Type B pancreatic cell (in vitro differentiated cells): ENCODE measurements around the gene MACROD1. TPM values are rescaled to one million over a fixed set of nuclear protein-coding genes. Genes with fewer than 3 reads are reported as not detected.
"Not testable (repeated sequence)": the region's sequence is repeated elsewhere in the genome, so short reads cannot be mapped to it uniquely, and the experiment has no call there.

Experiments used
- DNase-seq: peaks from one replicate; pipeline ENCODE4 v3.0.0; 2021; ENCODE audit warnings: mixed read lengths; ENCODE audit not compliant: unreplicated experiment; ENCODE audit errors: extremely low spot score
- H3K27ac Mint-ChIP-seq: 2 replicates; pipeline ENCODE4 v1.8.0; 2021; ENCODE audit warnings: mild to moderate bottlenecking, mixed read lengths
- H3K27me3 Mint-ChIP-seq: 2 replicates; pipeline ENCODE4 v1.8.0; 2021; ENCODE audit warnings: mixed read lengths
- H3K36me3 Mint-ChIP-seq: 2 replicates; pipeline ENCODE4 v1.8.0; 2021; ENCODE audit warnings: mixed read lengths
- H3K4me1 Mint-ChIP-seq: one replicate; pipeline ENCODE4 v1.8.0; 2021; ENCODE audit warnings: mixed read lengths; ENCODE audit not compliant: unreplicated experiment
- H3K4me3 Mint-ChIP-seq: 2 replicates; pipeline ENCODE4 v1.8.0; 2021; ENCODE audit warnings: mild to moderate bottlenecking, mixed read lengths
- H3K9me3 Mint-ChIP-seq: 2 replicates; pipeline ENCODE4 v1.8.0; 2021; ENCODE audit warnings: mixed read lengths
- total RNA-seq: library from RNA; stranded (reverse); gene quantifications from 2 replicates; pipeline ENCODE4 v1.2.1, GENCODE V29; 2021; ENCODE audit warnings: low replicate concordance
- TF ChIP-seq, protein P1 (sequence below): fragments of 200-600 bp; sonication (generic); conservative IDR thresholded peaks from 2 replicates; pipeline ENCODE4 v1.5.0; 2021; ENCODE audit warnings: antibody characterized with exemption, mild to moderate bottlenecking

Gene MACROD1
- total RNA-seq, 1 donor from 2014 or later = 21.1 TPM

- H3K36me3 Mint-ChIP-seq = peaks cover 14% of the 10 kb centered on the region
- H3K4me1 Mint-ChIP-seq = peaks cover 24% of the 10 kb centered on the region
- DNase-seq = no peak
- TF ChIP-seq, protein P1, sequence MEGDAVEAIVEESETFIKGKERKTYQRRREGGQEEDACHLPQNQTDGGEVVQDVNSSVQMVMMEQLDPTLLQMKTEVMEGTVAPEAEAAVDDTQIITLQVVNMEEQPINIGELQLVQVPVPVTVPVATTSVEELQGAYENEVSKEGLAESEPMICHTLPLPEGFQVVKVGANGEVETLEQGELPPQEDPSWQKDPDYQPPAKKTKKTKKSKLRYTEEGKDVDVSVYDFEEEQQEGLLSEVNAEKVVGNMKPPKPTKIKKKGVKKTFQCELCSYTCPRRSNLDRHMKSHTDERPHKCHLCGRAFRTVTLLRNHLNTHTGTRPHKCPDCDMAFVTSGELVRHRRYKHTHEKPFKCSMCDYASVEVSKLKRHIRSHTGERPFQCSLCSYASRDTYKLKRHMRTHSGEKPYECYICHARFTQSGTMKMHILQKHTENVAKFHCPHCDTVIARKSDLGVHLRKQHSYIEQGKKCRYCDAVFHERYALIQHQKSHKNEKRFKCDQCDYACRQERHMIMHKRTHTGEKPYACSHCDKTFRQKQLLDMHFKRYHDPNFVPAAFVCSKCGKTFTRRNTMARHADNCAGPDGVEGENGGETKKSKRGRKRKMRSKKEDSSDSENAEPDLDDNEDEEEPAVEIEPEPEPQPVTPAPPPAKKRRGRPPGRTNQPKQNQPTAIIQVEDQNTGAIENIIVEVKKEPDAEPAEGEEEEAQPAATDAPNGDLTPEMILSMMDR = no peak
- no peaks in the 10 kb centered on the region for H3K27me3 Mint-ChIP-seq
- no peaks in the 10 kb centered on the region for H3K9me3 Mint-ChIP-seq
- H3K27ac Mint-ChIP-seq = peak overlapping the region; percentile 97
- H3K4me3 Mint-ChIP-seq = peak overlapping the region; percentile 100
These were observed 180.1 kb downstream of the MACROD1 start for GRCh38 chr11:63985812-63986155.

- Mint-ChIP-seq H3K4me3 (no peak overlapping the region), H3K36me3 (peaks cover 4% of the 10 kb centered on the region), H3K27ac (no peak overlapping the region), H3K4me1 (peaks cover 24% of the 10 kb centered on the region), H3K9me3 (no peaks in the 10 kb centered on the region), H3K27me3 (no peaks in the 10 kb centered on the region)
- TF ChIP-seq, protein P1 = no peak
- no peak for DNase-seq
These were observed 186.5 kb downstream of the MACROD1 start for GRCh38 chr11:63979426-63979825.

GRCh38 chr11:63978551-63979239, 187.2 kb downstream of the MACROD1 start:
- TF ChIP-seq, protein P1 = no peak
- peaks cover 24% of the 10 kb centered on the region for H3K4me1 Mint-ChIP-seq

GRCh38 chr11:63974259-63975143, 191.4 kb downstream of the MACROD1 start, which contains the start of gene COX8A:
TSS of gene COX8A (plus strand) at chr11:63974620. CDS start at chr11:63974681, 61 bp downstream.
- Mint-ChIP-seq H3K27me3 (no peaks in the 10 kb centered on the region), H3K27ac (peak within 1 kb of the TSS; percentile 99), H3K4me3 (peak within 1 kb of the TSS; percentile 100), H3K4me1 (peaks cover 19% of the 10 kb centered on the region), H3K9me3 (no peaks in the 10 kb centered on the region), H3K36me3 (no peaks in the 10 kb centered on the region)
- DNase-seq = peak; percentile 94
- TF ChIP-seq, protein P1 = peak; percentile 22

More at GRCh38 chr11:63978551-63979239, 187.2 kb downstream of the MACROD1 start:
- H3K27ac Mint-ChIP-seq = peak overlapping the region; percentile 91
- peaks cover 4% of the 10 kb centered on the region for H3K36me3 Mint-ChIP-seq
- DNase-seq = no peak
- no peaks in the 10 kb centered on the region for H3K9me3 Mint-ChIP-seq
- H3K27me3 Mint-ChIP-seq = no peaks in the 10 kb centered on the region
- peak overlapping the region; percentile 58 for H3K4me3 Mint-ChIP-seq

DNA sequence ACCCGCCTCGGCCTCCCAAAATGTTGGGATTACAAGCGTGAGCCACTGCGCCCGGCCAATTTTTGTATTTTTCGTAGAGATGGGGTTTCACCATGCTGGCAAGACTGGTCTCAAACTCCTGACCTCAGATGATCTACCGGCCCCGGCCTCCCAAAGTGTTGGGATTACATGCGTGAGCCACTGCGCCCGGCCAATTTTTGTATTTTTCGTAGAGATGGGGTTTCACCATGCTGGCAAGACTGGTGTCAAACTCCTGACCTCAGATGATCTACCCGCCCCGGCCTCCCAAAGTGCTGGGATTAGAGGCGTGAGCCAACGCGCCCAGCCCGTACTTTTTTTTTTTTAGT, 192.0 kb downstream of the MACROD1 start:
- not testable (repeated sequence) for H3K27me3 Mint-ChIP-seq, H3K9me3 Mint-ChIP-seq, DNase-seq, H3K36me3 Mint-ChIP-seq
- peak overlapping the region; percentile 99 for H3K27ac Mint-ChIP-seq
- H3K4me3 Mint-ChIP-seq = peak overlapping the region; percentile 100
- H3K4me1 Mint-ChIP-seq = peaks cover 16% of the 10 kb centered on the region

DNA sequence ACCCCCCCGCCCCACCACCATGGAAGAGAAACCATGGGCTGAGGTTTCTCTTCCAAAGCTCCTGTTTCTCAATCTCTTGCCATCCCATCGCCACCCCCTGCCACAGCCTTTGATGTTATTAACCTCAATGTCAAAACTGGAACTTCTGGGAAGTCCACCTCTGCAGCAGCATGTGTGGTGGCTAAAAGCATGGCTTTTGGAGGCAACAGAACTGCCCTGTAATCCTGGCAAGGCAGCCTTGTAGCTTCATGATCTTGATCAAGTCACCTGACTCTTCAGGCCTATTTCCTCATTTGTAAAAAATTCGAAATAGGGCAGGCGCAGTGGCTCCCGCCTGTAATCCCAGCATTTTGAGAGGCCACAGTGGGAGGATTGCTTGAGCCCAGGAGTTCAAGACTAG, 195.0 kb downstream of the MACROD1 start:
- no peaks in the 10 kb centered on the region for H3K9me3 Mint-ChIP-seq
- H3K4me1 Mint-ChIP-seq = peaks cover 2% of the 10 kb centered on the region
- no peaks in the 10 kb centered on the region for H3K27me3 Mint-ChIP-seq
- no peak overlapping the region for H3K27ac Mint-ChIP-seq
- DNase-seq = no peak
- H3K4me3 Mint-ChIP-seq = no peak overlapping the region
- no peaks in the 10 kb centered on the region for H3K36me3 Mint-ChIP-seq
- TF ChIP-seq, protein P1 = no peak
